GM19324 (cell line): ENCODE measurements around the gene H2BK1.

Experiments
- ATAC-seq: cut with Tn5 transposase; IDR thresholded peaks from one replicate; pipeline ENCODE4 v1.9.1; 2021; ENCODE audit warnings: mild to moderate bottlenecking, moderate library complexity; ENCODE audit not compliant: unreplicated experiment, low FRiP score

H2BK1 gene

DNA sequence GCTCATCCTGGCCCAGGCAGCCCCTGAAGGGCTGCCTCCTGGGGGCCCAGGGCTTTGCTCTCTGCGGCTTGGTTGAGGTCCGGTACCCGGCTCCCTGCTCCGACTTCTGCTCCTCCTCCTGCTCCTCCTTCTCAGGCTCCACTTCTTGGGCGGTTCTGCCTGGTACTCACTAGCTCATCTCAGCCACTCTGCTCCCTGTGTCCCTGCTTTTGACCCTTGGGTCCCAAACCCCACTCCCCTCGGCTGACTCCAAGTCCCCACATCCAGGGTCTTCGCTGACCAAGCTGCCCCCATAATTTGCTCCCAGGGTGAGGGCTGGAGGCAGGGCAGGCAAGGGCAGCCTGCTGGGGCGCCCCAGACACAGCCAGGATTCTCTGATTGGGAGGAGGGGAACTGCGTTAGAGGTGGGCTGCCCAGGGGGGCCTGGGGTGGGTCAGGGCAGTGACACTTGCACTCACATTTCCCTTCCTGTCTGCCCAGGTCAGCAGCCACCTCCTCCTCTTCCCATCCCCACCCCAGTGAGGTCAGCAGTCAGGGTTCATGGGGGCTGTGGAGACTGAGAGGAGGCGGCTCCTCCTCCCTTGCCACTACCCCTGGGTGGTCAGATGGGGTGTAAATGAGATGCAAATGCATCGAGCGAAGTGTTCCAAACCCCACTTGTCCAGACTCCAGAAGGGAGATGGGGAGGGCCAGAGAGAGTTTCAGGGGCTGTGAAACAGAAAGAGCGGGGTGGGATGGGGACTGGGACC is 36.0 kb upstream of the H2BK1 start:
- ATAC-seq = no peak

GRCh38 chr7:151245360-151246101 is 35.2 kb upstream of the H2BK1 start:
- ATAC-seq = no peak

DNA sequence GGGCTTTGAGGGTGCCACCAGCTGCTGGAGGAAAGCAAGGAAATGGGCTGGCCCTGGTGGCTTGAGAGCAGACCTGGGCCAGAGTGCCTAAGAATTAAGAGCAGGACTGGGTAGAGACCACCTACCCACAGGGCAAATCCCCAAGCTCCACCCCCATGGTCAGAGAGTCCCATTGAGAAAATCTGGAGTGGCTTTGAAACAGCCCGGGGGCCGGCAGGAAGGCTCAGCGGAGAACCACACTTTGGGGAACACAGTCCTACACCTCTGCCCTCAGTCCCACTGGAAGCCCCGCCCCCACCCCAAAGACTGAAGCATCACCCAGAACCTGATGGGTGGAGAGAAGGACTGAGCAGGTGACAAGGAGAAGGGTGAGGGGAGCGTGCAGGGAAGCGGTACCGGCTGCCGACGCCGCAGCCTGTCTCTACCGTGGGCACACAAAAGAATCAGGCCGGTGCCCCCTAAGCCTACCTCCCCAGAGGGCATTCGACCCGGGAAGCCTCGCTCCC is 34.6 kb upstream of the H2BK1 start:
- no peak for ATAC-seq

DNA sequence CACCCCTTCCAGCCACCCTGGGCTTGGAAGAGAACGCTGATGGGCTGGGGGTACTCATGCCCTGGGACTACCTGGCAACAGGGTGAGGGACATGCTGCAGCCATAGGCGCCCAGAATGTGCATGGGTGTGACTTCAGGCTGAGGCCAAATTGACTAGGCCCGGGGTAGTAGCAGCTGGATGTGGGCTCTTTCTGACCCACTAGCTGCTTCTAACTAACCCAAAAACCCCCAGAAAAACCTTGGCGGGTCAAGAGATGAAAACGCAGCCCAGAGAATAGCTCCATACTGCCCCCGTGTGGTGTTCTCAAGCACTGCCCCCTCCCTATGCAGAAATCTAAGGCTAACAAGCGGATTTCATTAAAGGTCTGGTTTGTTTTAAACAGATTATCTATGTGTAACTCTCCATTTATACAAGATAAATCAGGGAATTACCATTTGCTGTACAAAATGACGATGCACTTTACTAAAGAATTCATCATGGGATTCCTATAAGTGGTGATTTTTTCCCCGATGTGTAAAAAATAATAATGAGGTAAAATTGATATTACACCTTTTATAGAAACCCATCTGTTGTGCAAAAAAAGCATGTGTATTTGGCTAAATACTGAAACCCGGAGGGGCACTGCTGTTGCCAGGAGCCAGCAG is 34.0 kb upstream of the H2BK1 start:
- no peak for ATAC-seq

DNA sequence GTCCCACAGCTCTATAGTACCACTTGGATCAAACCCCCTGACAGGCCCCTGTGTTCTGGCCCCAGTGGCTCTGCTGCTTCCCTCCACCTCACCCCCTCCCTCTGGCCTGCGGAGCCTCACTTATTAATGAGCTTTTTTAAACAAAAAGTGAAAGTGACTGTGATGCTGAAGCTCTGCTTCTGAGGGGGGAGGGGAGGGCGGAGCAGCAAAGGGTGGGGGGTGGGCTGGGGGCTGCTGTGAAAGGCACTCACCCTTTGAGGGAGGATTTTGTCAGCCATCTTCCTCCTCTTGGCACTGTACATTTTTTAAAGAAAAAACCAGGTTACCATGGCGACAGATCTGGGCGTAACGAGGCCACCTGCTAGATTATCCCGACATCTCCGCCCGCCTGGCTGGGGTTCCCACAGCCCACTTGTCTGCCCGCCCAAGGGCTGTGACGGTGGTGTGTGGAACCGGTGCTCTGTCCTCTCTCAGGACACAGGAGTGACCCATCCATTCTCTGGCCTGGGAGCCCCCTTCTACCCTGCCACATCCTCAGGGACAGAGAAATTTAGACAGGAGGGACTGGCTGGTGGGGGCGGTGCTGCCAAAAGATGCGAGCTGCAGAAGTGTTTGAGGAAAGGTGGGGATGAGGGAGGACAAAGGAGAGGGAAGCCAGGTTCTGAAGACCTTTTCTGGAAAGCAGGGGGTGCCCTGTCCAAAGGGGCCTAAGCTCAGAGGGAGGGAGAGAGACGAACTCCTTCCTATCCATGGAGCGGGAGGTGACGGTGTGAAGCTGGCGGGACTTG is 33.3 kb upstream of the H2BK1 start:
- ATAC-seq = no peak

- no peak for ATAC-seq
Observed at GRCh38 chr7:151243045-151243349, 32.7 kb upstream of the H2BK1 start.

DNA sequence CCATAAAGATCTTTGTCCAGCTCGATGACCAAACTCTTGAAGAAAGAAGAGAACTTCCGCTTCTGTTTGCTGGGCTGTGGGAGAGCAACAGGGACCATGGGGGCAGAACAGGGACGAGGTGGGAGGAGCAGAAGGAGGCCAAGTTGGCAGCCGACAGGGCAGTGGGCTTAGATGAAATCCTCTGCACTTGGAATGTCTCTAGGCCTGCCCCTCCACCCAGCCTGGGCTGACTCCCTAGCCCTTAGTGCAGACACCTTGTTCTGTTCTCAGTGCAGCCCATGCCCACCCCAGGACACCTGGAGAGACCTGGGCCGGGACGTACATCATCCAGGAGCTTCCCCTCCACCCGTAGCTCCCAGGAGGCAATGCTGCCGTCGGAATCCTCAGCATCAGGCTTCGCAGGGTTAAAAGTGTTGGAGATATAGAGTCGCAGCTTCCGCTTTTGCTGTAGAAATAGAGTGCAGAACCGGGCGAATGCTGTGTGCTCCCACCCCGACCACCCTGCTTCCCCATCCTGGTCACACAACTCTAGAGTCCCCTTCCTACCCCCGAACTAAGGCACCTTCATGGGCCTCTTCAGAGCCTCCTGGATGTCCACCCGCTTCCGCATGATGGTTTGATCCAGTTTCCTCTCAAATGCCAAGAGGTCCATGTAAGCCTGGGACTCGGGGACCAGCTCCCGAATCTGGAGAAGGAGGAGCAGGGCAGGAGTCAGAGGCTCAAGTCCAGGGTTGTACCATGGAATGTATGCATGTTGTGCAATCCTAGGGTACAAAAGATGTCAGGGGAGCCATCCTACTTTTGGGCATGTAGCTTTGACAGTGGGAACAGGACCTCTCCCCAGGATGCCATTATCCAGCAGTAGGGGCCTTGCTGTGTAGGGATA is 32.1 kb upstream of the H2BK1 start:
- ATAC-seq = no peak

- ATAC-seq = no peak
Observed at GRCh38 chr7:151241755-151242096, 31.4 kb upstream of the H2BK1 start.

DNA sequence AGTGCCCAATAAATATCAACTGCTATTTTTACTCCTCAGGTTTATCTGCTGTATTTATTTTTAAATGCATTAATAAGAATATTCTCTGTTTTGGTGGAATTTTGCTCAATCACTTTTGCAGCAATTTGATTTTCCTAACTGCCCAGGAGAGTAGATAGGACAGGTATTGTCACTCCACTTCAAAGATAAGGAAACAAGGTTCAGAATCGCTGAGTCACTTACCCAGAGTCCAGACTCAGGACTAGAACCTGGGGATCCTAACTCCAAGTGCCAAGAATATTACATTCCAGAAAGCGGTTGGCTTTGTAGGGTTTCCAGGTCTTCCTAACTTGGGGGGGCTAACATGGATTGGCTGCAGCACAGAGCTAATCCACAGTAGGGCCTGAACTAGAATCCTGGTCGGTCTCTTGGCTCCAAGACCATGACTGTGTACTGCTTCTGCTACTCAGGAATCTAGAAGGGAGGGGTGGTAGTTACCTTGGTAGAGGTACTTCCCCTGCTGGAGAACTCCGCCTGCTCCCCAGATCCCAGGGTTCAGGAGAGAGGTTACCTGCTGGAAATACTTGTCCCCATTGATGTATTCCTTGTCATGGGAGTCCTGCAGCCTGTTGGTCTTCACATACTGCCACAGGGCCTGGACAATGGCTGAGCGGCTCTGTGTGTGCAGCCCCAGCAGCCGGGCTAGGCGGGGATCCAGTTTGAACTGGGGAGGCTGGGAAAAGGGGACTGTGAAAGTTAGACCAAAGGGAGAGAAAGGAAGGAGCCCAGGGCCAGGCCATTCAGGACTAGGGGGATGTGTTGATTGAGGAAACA is 30.9 kb upstream of the H2BK1 start:
- no peak for ATAC-seq

DNA sequence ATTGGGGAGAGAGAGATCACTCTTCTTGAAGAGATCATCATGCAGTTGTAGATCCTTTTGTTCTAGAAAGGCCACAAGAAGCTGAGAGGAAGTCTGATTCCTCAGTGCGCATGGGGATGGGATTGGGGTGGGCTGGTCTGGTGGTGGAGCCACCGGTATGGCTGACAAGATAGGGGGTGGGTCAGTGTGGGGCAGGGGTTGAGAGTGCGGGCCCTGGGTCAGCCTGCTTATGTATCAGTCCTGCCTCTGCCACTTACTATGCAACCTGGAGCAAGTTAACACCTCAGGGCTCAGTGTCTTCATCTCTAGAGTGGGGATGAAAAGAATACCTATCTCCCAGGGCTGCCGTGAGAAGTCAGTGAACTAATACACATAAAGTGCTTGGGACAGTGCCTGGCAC is 30.2 kb upstream of the H2BK1 start:
- no peak for ATAC-seq

DNA sequence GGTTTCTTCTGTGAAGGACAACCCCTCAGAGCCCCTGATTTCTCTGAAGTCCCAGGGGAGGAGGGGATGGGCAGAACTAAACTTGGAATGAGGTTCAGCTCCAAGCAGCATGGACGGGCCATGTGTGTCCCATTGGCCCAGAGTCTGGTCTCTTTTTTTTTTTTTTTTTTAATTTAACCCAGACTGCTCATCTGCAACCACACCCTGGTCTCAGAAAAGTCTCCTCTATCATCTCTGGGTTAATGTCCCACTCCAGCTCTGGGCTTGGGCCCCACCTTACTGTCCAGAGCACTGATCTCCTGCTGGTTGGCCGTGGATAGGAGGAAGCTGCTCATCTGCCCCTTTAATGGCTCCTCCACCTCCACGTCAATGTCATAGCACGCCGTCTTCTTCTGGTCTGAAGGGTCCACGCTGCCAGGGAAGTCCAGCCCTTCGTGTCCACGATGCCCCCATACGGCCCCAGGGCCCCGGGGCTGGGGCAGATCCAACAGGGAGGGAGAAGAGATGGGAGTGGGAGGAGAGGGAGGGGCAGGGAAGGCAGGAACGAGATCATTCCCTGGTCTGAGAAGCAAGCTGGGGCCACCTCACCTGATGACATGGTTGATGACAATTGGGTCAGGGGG is 29.7 kb upstream of the H2BK1 start:
- ATAC-seq = no peak

DNA sequence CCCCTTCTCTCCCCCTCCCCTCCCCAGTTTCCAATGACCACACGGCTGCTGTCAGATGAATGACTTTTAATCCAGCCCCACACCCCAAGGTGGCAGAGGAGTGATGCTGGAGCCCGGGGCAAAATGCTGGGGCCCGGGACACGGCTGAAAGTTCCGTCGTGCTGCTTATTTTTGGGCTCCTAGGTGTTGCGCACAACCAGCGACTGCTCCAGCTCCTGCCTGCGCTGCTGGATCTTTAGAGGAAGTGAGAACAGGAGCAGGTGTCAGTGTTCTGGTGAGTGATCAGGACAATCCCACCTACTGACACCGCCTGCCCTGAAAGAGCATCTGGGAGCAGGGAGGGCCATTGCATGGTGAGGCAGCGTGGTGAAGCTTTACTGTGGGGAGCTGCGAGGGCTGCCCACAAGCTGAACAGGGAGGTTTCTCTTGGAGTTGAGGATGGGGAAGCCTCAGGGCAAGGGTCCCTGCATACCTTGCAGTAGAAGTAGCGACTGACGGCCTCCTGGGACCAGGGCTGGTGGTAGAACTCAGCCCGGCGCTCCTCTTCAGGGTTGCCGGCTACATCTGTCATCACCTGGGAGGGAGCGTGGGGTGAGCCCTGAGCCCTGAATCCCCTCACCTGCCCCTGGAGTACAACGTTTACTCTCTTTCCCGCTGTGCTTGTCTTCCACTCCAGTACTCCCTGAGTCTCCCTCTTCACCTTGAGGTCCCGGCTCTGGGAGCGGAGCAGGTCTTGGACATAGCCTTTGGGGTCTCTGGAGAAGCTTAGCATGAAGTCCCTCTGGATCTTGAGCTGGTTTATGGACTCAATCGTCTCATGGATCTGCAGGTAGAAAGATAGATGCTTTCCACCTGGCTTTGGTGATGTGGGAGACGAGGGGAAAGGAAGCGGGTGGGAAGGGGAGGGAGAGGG is 28.9 kb upstream of the H2BK1 start:
- no peak for ATAC-seq

GRCh38 chr7:151238190-151238810 is 28.0 kb upstream of the H2BK1 start:
- ATAC-seq = no peak

DNA sequence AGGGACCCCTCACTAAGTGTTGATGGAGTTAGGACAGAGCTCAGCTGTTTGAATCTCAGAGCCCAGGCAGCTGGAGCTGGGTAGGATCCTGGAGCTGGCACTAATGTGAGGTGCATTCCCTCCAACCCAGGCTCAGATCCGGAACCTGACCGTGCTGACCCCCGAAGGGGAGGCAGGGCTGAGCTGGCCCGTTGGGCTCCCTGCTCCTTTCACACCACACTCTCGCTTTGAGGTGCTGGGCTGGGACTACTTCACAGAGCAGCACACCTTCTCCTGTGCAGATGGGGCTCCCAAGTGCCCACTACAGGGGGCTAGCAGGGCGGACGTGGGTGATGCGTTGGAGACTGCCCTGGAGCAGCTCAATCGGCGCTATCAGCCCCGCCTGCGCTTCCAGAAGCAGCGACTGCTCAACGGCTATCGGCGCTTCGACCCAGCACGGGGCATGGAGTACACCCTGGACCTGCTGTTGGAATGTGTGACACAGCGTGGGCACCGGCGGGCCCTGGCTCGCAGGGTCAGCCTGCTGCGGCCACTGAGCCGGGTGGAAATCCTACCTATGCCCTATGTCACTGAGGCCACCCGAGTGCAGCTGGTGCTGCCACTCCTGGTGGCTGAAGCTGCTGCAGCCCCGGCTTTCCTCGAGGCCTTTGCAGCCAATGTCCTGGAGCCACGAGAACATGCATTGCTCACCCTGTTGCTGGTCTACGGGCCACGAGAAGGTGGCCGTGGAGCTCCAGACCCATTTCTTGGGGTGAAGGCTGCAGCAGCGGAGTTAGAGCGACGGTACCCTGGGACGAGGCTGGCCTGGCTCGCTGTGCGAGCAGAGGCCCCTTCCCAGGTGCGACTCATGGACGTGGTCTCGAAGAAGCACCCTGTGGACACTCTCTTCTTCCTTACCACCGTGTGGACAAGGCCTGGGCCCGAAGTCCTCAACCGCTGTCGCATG is 27.2 kb upstream of the H2BK1 start:
- no peak for ATAC-seq

DNA sequence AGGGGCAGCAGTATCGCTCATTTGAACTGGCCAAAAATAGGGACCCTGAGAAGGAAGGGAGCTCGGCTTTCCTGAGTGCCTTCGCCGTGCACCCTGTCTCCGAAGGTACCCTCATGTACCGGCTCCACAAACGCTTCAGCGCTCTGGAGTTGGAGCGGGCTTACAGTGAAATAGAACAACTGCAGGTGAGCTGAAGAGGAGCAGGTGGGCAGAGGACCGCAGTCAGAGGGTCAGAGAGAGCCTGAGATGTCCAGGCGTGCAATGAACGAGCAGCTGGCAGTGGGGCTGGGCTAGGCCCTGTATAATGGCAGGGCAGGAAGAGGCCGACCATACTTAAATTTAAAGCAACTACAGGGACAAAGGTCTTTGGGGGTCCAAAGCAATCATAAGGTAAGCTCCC is 26.1 kb upstream of the H2BK1 start:
- ATAC-seq = no peak

DNA sequence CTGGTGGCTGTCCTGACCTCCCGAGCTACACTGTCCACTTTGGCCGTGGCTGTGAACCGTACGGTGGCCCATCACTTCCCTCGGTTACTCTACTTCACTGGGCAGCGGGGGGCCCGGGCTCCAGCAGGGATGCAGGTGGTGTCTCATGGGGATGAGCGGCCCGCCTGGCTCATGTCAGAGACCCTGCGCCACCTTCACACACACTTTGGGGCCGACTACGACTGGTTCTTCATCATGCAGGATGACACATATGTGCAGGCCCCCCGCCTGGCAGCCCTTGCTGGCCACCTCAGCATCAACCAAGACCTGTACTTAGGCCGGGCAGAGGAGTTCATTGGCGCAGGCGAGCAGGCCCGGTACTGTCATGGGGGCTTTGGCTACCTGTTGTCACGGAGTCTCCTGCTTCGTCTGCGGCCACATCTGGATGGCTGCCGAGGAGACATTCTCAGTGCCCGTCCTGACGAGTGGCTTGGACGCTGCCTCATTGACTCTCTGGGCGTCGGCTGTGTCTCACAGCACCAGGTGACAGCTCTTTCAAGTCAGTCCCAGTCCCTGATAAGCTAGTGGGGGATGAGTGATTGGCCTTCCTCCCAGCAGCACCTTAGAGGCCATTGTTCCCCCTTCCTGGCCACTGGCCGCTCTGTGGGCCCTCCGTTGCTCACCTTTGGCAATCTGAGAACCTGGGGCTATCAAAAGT is 25.0 kb upstream of the H2BK1 start:
- no peak for ATAC-seq
